HL-60 (cell line): Measurements from ENCODE around the gene MICALL2.

Experiments used
- DNase-seq, 2 experiments: peaks; one replicate each; pipeline ENCODE4 v3.0.0-alpha.2; 2010 to 2020; ENCODE audit warnings: low read depth in 1 of 2, low spot score in 1 of 2
- H3K27ac ChIP-seq: fragments of 250-450 bp; sonication (Bioruptor Pico); replicated peaks from 2 replicates; pipeline ENCODE4 v1.5.1; 2020; ENCODE audit warnings: mild to moderate bottlenecking, moderate library complexity
- H3K27me3 ChIP-seq: fragments of 250-450 bp; sonication (Bioruptor Pico); 2 replicates; pipeline ENCODE4 v1.5.1; 2021; ENCODE audit warnings: mild to moderate bottlenecking, moderate library complexity; ENCODE audit not compliant: insufficient read depth, poor library complexity, severe bottlenecking
- H3K4me3 ChIP-seq: replicated peaks from 2 replicates; pipeline ENCODE4 v1.5.1; 2011; ENCODE audit warnings: mild to moderate bottlenecking, control low read depth, low read length; ENCODE audit not compliant: insufficient read depth
- GABPA ChIP-seq: IDR thresholded peaks from 2 replicates; pipeline ENCODE4 v1.6.1; 2012; ENCODE audit warnings: low read depth
- POLR2AphosphoS5 ChIP-seq: IDR thresholded peaks from 2 replicates; pipeline ENCODE4 v1.6.1; 2012; ENCODE audit warnings: low read depth
- REST ChIP-seq: IDR thresholded peaks from 2 replicates; pipeline ENCODE4 v1.6.1; 2012; ENCODE audit warnings: low read depth; ENCODE audit not compliant: insufficient replicate concordance
- SPI1 ChIP-seq: IDR thresholded peaks from 2 replicates; pipeline ENCODE4 v1.6.1; 2012; ENCODE audit warnings: low read depth, mild to moderate bottlenecking, borderline replicate concordance
- TF ChIP-seq, protein P1 (sequence below): IDR thresholded peaks from one replicate; pipeline ENCODE4 v1.5.1; 2011; ENCODE audit warnings: low read length, control low read depth, inconsistent platforms; ENCODE audit not compliant: insufficient read depth

MICALL2 gene

DNA sequence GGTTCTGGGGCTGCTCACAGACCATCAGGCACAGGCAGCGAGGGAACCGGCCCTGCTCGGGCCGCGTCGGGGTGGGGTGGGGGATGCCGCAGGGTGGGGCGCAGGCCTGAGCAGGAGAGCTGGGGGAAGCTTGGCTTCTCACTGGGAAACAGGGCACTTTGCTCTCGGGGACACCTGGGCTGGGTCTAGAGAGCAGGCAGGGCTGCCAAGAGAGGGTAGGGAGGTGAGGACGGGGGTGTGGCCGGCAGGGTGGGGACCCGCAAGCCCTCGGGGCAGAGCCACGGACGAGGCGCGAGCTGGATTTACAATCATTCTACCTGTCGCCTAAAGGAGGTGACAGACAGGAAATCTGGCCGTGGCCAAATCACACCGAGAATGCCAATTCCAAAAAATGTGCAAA lies 33.9 kb upstream of the MICALL2 start:
- TF ChIP-seq, protein P1, sequence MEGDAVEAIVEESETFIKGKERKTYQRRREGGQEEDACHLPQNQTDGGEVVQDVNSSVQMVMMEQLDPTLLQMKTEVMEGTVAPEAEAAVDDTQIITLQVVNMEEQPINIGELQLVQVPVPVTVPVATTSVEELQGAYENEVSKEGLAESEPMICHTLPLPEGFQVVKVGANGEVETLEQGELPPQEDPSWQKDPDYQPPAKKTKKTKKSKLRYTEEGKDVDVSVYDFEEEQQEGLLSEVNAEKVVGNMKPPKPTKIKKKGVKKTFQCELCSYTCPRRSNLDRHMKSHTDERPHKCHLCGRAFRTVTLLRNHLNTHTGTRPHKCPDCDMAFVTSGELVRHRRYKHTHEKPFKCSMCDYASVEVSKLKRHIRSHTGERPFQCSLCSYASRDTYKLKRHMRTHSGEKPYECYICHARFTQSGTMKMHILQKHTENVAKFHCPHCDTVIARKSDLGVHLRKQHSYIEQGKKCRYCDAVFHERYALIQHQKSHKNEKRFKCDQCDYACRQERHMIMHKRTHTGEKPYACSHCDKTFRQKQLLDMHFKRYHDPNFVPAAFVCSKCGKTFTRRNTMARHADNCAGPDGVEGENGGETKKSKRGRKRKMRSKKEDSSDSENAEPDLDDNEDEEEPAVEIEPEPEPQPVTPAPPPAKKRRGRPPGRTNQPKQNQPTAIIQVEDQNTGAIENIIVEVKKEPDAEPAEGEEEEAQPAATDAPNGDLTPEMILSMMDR: no peak
- TF ChIP-seq GABPA (no peak), SPI1 (no peak), REST (no peak), POLR2AphosphoS5 (no peak)
- Histone ChIP-seq H3K4me3 (no peak overlapping the region), H3K27ac (no peak overlapping the region), H3K27me3 (no peaks in the 10 kb centered on the region)
- no peak for DNase-seq

- Histone ChIP-seq H3K4me3 (no peak overlapping the region), H3K27ac (no peak overlapping the region), H3K27me3 (no peaks in the 10 kb centered on the region)
- TF ChIP-seq, protein P1: no peak
- TF ChIP-seq REST (no peak), GABPA (no peak)
- DNase-seq: no peak
These were observed 33.4 kb upstream of the MICALL2 start for GRCh38 chr7:1492640-1493039.

- TF ChIP-seq GABPA (no peak), POLR2AphosphoS5 (no peak), REST (no peak), SPI1 (no peak)
- TF ChIP-seq, protein P1: no peak
- Histone ChIP-seq H3K4me3 (no peak overlapping the region), H3K27me3 (no peaks in the 10 kb centered on the region), H3K27ac (no peak overlapping the region)
- no peak for DNase-seq
These were observed 33.0 kb upstream of the MICALL2 start for GRCh38 chr7:1492221-1492620.
